ENCODE results near the gene ROR1.

The ROR1 gene

DNA sequence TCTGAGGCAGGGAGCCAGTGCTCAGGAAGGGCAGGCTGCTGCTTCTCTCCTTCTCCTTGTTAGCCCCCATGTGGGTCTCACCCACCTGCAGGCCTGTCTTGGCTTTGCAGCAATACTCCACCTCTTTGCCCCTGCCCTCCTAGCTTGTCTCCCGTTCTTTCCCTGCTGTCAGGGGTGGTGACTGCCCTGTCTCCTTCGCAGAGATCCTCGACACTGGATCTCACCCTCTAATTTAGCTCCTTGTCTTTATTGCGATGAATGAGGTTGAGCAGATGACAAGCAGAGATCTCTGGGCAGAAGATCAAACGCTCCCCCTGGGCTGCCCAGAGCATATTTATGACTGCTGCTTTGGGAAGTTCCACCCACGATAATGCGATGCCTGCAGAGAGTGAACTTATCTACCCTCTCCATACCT, 199.2 kb downstream of the ROR1 start:
- DNase-seq (ENCODE audit: low read depth in 2 of 2) = no peak

- DNase-seq (ENCODE audit: low read depth in 2 of 2) = no peak
These were observed 201.1 kb downstream of the ROR1 start for GRCh38 chr1:63974966-63975365.

GRCh38 chr1:63975481-63975880, 201.7 kb downstream of the ROR1 start:
- no peak for DNase-seq (ENCODE audit: low read depth in 2 of 2)

DNA sequence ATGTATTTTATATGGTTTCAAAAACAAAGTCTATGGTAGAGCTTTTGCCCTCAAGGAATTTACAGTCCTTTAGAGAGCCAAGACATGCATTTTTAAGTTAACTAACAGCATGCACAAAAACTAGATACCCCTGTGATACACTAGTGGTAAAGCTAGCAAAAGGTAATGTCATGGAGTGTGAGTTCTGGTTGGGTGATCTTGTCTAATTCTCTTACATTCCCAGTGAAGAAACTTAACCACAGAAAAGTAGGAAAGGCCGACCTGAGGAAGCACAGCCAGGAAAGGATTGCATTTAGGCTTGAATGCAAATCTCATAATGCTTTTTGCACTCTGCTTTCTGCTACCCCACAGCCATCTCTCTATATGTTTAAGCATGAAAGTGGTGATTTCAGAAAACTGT, 202.2 kb downstream of the ROR1 start:
- no peak for DNase-seq (ENCODE audit: low read depth in 2 of 2)

GRCh38 chr1:63977466-63977865, 203.6 kb downstream of the ROR1 start:
- DNase-seq (ENCODE audit: low read depth in 2 of 2) = no peak

DNA sequence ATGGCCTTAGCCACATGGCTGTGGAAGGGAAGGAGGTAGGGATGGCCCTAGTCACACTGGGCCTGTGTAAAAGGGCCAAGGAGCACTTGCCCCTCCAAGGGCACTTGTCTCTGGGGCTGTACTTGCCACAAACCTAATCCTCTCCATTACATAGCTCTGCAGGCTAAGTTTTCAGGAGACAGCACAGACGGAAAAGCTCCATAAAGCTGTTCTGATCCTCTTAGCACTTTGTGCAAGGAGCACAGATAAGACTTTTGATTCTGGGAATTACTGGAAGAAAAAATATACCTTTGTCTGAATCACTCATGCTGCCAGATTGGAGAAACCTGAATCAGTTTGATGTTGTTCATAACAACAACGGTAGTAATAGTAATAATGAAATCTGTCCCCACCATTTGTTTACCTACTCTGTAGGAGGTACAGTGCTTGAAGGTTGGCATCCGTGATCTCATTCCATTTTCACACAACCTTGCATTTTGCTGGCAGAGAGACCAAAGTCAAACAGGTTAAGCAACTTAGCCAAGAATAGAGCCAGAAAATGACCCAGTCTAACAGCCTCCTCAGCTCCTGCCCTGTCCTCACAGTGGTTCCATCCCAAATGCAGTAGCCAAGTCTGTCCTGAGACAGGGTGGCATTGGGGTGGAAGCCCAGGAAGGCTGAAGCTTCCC, 207.1 kb downstream of the ROR1 start:
- no peak for DNase-seq (ENCODE audit: low read depth in 2 of 2)

- no peak for DNase-seq (ENCODE audit: low read depth in 2 of 2)
These were observed 207.6 kb downstream of the ROR1 start for GRCh38 chr1:63981408-63981773.

- no peak for DNase-seq (ENCODE audit: low read depth in 2 of 2)
These were observed 208.4 kb downstream of the ROR1 start for GRCh38 chr1:63982201-63982600.

DNA sequence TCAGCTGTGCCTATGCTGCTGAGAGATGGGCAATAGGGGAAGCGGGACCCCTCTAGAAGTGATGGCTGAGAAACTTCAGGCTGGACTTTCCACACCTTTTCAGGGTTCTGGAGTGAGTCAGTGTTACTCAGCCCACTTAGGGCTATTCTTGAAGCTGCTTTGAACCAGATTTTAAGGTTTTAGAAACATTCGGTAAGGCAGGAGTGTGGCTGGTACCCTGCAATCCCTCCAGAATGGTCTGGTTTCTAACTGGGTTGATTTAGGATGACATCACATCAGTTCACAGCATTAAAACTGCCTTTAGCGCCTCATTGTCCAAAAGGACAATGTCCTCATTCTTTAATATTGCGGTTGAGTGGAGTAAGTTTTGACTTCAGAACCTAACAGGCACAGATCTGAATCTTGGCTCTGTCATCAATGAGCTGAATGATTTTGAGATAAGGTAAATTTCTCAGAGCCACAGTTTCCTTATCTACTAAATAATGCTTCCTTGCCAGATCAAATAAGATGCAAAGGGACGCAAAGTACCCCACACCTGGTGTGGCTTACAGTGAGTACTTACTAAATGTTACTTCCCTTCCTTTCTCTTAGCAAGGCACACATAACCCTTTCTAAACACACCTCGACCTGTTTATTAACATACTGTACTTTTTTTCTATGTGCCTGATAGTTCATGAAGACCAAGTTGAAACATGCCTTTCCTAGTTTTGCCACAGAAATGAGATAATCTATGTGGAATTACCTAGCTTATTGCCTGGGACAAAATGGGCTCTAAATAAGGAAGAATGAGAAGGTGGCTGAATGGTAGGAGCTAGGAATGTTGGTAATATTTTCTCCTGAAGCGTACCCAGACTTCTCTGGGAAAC, 209.8 kb downstream of the ROR1 start:
- no peak for DNase-seq (ENCODE audit: low read depth in 2 of 2)

GRCh38 chr1:63984257-63984929, 210.6 kb downstream of the ROR1 start:
- no peak for DNase-seq (ENCODE audit: low read depth in 2 of 2)

DNA sequence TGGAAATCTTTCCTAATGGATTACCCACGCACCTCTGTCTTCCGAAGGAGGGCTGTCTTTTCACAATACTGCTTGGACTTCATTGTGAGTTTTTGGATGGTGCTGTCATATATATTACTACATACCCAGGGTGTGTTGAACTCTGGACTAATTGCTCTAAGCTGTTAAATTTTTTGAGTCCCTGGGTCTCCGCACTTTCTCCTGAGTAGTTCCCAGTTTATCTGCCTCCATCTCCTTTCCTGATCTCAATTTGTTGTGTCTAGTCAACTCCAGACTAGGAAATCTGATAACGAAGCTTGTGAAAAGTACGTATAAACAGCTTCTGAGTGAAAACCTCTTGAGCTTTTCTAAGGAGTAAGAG, 211.1 kb downstream of the ROR1 start:
- no peak for DNase-seq (ENCODE audit: low read depth in 2 of 2)

DNA sequence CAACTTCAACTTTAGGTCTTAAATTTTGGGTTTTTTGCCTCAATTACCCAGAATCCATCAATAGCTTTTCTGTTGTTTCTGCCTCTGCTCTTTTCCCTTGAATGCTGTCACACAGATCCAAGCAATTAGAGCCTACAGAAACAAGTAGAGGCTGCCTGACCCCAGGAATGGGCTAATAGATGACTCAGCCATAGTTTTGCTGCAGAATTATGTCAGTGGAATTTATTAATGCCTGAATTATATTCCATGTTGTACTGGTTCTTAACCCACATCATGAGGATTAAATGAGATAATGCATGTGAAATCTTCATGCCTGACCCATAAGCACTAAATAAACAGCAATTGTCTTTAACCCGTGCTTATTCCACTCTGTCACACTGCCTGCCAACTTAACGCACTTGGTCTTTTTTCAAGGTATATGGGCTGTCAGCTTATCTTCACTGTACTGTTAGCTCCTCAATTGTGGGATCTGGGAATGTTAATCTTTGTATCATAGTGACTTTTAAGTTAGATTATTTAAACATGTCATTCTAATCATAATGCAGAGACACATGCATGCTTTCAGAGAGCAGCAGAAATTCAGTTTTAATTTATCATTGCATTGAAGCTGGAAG, 213.3 kb downstream of the ROR1 start:
- no peak for DNase-seq (ENCODE audit: low read depth in 2 of 2)

DNA sequence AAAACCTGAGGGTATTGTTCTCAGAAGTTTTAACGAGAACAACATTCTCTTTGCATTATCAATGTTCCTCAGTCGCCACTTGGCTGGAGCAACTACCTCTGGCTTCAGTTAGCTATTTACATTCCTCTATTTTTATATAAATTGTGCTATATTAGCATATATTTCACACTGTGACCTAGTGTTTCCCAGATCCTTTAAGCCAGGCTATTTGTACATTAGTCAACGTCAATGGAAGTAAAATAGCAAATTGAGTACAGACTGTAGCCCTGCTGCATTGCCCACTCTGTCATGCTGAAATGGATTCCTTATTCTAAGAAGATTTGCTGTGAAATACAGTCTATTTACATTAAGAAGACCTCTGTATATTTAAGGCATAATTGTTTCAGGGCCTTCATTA, 213.8 kb downstream of the ROR1 start:
- DNase-seq (ENCODE audit: low read depth in 2 of 2) = no peak

DNA sequence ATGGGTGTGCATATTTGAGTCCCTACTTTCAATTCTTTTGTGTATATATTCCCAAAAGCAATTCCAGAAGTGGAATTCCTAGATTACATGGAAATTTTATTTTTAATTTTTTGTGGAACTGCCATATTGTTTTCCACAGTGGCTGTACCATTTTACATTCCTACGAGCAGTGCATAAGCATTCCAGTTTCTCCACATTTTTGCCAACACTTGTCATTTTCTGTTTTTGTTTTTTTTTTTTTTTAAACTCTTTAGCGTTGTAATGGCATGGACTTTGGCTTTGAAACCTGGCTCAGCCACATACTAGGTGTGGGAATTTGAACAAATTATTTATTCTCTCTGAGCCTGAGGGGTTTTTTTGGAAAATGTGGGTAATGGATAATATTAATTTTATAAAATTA, 215.1 kb downstream of the ROR1 start:
- no peak for DNase-seq (ENCODE audit: low read depth in 2 of 2)

DNA sequence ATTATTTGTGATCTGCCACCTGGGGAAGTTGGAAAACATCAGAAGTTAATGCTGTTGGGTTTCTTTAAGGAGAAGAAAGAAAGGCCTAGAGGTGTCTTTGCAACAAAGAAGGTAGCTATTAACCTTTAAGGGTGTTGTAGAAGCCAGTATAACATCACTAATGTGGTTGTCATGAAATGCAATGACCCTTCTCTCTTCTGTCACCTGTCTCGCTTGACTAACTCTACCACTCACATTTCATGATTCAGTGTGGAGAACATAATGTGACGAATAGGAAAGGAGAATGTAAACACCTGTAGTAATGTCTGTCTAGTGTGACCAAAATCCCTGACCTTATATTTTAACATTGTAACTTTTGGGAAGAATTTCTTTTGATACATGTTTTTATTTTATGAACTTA, 217.9 kb downstream of the ROR1 start:
- DNase-seq (ENCODE audit: low read depth in 2 of 2) = no peak

DNA sequence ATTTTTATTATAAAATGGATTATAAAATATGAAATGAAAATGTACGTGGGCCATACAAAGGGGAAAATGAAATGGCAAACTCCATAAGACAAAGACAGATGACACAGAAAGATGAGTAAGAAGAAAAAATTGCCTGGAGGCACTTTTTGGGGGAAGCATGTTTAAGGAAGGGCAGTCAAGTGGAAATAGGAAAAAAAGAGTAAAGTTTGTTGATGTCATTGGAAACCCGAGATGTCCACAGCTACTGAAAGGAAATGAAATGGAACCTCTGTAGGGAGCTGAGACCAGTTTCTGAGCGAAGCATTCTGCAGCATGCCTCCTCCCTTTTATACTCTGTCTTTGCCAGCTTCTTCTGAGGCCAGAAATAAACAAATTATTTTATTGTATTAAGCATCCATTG, 226.2 kb downstream of the ROR1 start:
- no peak for DNase-seq (ENCODE audit: low read depth in 2 of 2)

DNA sequence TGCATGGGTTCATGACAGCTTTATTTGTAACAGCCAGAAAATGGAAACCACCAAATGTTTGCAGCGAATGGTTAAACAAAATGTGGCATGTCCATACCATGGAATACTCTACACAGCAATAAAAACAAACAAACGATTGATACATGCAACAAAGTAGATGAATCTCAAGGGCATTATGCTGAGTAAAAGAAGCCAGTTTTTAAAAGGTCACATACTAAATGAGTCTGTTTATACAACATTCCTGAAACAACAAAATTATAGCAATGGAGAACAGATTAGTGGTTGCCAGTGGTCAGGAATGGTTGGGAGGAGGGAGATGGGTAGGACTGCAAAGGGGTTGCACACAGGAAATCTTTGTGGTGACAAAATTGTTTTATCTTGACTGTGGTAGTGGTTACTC, 227.2 kb downstream of the ROR1 start:
- no peak for DNase-seq (ENCODE audit: low read depth in 2 of 2)

- no peak for DNase-seq (ENCODE audit: low read depth in 2 of 2)
These were observed 230.7 kb downstream of the ROR1 start for GRCh38 chr1:64004451-64005025.

DNA sequence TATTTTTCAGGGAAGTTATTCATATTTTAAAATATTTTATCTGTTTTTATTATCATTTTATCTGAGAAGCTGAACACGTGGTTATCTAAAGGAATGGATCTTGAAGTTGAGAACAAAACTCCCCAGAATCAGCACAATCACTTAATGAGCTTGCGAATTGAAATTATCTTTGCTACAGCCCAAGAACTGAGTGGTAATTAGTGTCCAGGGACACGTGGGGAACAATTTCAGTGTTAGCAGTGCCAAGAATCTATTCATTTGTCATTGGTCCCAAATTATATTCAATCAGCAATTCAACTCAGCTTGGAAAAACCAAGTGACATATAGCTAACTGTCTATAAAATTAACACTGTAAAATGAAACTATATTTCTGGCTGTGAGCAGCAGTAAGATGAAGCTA, 232.0 kb downstream of the ROR1 start:
- no peak for DNase-seq (ENCODE audit: low read depth in 2 of 2)

DNA sequence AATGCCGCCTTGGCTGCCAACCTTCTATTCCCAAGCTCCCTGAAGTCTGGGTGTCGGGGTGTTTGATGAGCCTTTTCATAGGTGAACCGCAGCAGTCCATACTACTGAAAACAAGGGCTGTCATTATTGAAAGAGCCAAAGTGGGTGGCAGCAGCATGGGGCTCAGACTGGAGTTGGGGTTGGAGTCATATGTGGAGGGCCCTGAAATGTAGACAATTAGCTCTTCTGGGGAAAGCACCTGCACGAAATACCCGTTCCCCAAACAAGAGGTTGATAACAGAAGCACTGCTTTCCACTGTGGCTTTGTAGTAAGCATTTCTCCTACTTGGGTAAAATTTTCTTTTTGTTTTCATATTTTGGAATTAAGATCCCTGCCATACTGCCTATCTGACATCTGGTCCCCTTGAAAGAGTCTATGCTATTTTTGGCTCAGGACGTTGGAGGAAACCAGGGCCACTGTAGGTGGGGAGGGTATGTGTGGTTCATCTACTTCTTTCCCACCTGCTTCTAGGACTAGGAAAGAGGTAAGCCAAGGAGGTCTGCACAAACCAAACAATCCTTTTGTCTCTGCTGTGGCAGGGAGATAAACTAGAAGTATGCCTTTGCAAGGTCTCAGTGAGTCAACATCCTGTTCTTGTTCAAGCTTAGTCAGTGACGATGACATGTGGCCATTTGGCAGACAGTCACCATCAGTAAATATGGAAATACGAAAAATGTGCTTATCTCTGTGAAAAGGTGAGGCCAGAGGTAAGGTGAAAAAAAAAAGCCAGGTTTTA, 232.6 kb downstream of the ROR1 start:
- no peak for DNase-seq (ENCODE audit: low read depth in 2 of 2)

- DNase-seq (ENCODE audit: low read depth in 2 of 2) = no peak
These were observed 236.5 kb downstream of the ROR1 start for GRCh38 chr1:64010316-64010715.
